AG08395 (cell line): ENCODE results near the gene CFL1.
"Not testable (repeated sequence)": the region's sequence is repeated elsewhere in the genome, so short reads cannot be mapped to it uniquely, and the experiment has no call there.

Source experiments
- DNase-seq: peaks from one replicate; pipeline ENCODE4 v3.0.0; 2012; ENCODE audit warnings: mixed read lengths, low spot score

CFL1 gene

GRCh38 chr11:65857853-65858680, at the start of gene CFL1:
Gene CFL1 (minus strand): TSS chr11:65858180. CDS start chr11:65858099, 81 bp downstream.
- DNase-seq: peak; percentile 91

GRCh38 chr11:65906602-65907001, 48.6 kb upstream of the CFL1 start:
- DNase-seq: no peak

DNA sequence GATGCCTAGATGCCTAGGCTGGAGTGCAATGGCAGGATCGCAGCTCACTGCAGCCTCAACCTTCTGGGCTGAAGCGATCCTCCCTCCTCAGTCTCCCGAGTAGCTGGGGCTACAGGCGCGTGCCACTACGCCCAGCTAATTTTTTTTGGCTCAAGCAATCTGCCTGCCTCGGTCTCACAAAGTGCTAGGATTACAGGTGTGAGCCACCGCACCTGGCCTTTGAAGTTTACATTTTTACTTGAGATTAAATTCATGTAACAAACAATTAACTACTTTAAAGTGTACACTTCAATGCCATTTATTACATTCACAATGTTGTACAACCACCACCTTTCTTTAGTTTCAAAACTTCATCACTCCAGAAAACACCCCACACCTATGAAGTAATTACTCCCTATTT, 45.7 kb upstream of the CFL1 start:
- DNase-seq: no peak

GRCh38 chr11:65903068-65903481, 45.1 kb upstream of the CFL1 start:
- peak; percentile 91 for DNase-seq

DNA sequence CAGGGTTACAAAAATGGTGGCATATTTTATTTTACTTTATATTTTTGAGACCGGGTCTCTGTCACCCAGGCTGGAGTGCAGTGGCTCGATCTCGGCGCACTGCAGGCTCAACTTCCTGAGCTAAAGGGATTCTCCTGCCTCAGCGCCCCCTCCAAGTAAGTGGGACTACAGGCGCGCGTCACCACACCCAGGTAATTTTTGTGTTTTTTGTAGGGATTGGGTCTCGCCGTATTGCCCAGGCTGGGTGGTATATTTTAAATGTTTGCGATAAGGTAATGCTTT, 42.9 kb upstream of the CFL1 start:
- no peak for DNase-seq

DNA sequence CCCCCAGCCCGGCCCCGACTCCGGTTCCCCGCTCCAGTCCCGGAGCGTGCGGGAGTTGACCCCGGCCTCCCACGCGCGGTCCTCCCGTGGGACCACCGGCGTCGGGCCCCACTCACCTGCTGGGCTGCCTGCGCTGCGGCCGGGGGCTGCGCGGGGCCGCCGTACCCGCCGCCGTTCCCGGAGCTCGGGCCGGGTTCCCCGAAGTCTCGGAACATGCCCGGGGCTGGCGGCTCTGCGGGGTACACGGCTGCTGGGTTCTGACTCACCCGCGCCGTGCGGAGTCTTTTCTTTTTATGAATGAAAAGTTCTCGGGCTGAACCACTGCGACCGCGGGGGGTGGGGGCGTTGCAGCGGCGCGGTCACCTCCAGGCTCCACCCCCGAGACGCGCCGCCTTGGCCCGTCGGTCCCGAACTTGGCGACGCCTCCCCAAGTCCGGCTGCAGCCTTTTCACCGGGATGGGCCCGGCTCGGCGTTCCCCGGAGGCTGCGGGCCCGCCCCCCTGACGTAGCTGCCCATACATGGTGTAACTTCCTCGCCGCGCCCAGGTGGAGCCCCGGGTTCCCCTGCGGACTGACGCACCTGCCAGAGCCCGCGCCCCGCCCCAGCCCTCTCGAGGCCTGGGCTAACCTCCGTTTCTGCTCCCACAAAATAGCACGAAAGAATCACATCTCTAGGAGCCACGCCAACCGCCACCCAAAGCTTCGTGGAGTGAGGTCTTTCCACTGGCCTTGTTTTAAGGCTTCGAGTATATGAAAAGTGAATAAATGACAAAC, 42.3 kb upstream of the CFL1 start, which contains the start of gene FOSL1:
Gene FOSL1 (minus strand): TSS at position 264 of the 774 bp plus-strand sequence. CDS start 49 bp downstream, at position 215.
- DNase-seq: peak; percentile 94

GRCh38 chr11:65899356-65900124, 41.6 kb upstream of the CFL1 start:
- peak; percentile 77 for DNase-seq

GRCh38 chr11:65898656-65899355, 40.8 kb upstream of the CFL1 start:
- no peak for DNase-seq

DNA sequence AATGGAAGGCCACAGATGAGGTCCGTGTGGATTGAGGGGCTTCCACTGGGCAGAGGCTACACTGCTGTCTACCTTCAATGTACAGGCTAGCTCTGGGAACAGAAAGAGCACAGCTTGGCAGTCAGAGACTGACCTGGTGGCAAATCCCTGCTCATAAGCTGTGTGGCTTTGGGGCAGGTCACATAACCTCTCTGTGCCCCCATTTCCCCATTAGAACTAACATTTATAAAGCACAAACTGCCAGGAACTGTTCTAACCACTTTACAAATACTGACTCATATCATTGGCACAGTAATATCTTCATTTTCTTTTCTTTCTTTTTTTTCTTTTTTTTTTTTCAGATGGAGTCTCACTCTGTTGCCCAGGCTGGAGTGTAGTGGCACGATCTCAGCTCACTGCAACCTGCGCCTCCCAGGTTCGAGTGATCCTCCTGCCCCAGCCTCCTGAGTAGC, 39.1 kb upstream of the CFL1 start:
- no peak for DNase-seq

DNA sequence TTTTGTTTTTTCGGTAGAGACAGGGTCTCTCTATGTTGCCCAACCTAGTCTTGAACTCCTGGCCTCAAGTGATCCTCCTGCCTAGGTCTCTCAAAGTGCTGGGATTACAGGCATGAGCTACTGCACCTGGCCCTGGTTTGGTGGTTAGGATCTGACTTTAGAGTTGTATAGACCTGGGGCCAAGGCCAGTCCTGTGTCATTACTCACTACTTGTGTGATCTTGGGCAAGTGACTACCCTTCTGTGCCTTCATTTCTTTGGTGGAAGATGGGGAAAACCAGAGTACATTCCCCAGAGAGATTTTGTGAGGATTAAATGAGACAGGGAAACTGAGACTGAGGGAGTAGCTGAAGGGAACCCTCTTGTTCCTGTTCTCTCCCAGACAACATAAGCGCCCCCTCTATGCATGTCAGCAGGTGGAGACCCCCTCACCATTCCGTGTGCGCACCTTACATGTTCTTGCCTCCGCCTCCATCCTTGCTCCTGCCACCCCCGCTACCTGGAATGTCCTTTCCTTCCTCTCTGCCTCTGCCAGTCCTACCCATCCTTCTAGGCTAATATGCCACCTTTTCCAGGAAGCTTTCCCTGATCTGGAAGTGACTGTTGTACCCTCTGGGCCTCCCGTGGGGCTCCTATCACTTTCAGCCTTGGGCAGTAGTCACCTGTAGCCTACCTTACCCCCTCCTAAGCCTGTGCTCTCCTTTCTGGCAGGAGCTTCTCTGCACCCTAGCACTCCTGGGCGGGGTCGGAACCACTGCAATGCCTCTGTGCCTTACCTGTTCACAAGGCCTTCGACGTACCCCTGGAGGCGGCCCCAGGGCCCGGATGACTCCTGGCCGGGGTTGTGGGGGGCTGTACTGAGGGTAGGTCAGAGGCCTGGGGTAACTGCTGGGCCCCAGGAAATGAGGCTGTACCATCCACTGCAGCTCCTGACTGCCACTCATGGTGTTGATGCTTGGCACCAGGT, 38.3 kb upstream of the CFL1 start:
- DNase-seq: no peak

- no peak for DNase-seq
Observed at GRCh38 chr11:65895482-65895981, 37.6 kb upstream of the CFL1 start.

DNA sequence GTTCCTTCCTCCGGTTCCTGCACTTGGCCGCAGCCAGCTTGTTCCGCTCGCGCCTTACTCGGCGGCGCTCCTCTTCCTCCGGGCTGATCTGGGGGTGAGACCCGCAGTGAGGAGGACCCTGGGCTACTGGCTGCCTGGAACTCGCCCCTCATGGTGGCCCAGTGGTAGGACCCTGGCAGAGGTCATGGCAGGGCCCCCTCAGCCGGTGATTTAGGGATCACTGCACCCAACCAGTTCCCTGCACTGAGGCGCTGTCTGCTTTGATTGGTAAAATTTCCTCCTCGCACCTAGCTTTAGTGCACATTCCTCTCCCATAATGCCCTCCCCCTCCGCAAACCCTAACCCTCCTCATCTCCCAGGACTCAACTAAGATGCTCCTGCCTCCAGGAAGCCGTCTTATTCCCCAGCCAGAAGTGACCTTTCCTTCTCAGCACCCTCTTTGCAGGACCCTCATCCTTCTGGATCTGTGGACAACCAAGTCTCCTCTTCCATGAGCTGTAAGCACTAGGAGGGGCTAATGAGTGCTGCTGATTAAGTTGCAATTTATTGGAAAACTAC, 36.1 kb upstream of the CFL1 start:
- DNase-seq: no peak

- no peak for DNase-seq
Observed at GRCh38 chr11:65892661-65893317, 34.8 kb upstream of the CFL1 start.

DNA sequence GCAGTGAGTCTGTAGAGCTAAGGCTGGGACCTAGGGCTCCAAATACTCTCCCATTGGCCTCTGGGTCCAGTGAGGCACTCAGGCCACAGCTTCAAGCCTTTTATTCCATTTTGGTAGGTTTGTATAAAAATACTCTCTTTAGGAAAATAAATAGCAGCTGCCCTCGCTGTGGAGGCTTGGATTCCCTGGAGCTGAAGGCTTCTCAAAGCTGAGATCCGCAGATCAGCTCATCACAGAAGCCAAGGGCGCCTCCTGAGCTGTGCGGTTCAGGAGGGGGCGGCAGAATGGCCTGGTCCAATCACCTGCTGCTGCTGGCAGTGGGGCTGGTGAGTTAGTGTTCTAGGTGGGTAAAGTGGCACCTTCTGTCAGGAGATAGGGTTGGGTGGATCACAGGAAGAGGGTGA, 34.2 kb upstream of the CFL1 start:
- not testable (repeated sequence) for DNase-seq

GRCh38 chr11:65891219-65892136, 33.5 kb upstream of the CFL1 start:
- no peak for DNase-seq

GRCh38 chr11:65890324-65891218, 32.6 kb upstream of the CFL1 start, which contains the start of gene CCDC85B:
Gene CCDC85B (plus strand): TSS chr11:65890673. CDS start chr11:65890784, 111 bp downstream.
- DNase-seq: peak; percentile 95

DNA sequence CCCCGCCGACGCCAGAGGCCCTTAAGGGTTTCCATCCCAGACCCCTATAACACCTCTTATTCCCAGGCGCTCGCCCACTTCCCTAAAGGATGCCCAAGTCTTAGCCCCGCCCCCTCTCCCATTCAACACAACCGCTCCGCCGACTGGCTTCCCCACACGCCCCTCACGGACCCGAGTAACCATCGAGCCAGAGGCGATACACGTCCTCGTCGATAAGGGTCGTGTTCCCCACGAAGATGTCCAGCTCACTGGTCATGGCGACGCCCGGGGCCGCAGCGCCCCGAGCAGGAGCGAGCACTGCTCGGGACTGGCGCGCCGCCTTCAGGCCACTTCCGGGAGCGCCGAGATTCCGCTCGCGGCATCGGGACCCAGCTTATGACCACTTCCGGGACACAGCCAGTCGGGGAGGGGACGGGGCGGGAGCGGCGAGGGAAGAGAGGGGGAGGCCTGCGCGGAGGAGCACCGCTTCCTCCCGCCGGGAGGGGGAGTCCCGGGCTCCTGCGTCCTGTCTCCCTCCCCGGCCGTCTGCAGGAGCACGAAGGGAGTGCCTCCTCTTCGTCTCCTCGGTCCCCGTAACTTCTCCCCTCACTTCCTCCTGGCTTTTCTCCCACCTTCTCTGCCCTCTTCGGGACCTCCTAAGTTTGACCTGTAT, 30.3 kb upstream of the CFL1 start, which contains the start of gene FIBP:
Gene FIBP (minus strand): TSS at position 309 of the 652 bp plus-strand sequence. CDS start 53 bp downstream, at position 256.
- peak; percentile 97 for DNase-seq
